ENCODE measurements around the gene COA3. TPM values are rescaled to one million over a fixed set of nuclear protein-coding genes. Genes with fewer than 3 reads are reported as not detected.
A peak's percentile ranks its signal among the peaks of the same experiment; 100 is the strongest.
"Not testable (repeated sequence)": the region's sequence is repeated elsewhere in the genome, so short reads cannot be mapped to it uniquely, and the experiment has no call there.

Gene COA3
- polyA plus RNA-seq, 5 donors = 83.6 to 96.6 (median 86.7) TPM

DNA sequence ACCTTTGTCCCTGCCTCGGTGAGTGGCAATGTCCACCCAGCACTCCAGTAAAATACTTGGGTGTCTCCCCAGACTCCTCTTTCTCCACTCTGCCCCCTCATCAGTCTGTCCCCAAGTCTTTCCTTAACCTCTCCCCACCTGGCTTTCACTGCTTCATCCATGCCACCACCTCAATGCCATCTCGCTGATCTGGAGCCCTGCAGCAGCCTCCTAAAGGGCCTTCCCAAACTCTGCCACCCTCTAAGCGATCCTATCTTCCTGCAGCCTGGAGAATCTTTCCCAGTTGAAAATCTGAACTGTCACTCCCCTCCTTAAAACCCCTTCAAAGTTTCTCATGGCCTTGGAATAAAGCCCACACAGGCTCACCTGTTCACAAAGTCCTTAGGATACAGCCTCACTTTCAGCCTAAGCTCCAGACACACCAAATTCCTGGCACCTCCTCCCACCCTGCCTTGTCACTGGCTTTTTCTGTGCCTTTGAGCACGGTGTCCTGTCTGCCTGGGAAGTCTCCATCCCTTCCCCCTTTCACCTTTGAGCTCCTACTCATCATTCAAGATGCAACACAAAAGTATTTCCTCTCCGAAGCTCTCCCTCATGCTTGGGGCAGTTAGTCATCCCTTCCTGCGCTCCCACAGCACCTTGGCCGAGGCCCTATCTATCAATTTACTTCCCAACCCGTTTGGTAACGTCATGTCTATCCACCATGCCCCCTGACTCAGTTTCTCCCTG is 15.3 kb downstream of the COA3 start:
- no peak for DNase-seq

DNA sequence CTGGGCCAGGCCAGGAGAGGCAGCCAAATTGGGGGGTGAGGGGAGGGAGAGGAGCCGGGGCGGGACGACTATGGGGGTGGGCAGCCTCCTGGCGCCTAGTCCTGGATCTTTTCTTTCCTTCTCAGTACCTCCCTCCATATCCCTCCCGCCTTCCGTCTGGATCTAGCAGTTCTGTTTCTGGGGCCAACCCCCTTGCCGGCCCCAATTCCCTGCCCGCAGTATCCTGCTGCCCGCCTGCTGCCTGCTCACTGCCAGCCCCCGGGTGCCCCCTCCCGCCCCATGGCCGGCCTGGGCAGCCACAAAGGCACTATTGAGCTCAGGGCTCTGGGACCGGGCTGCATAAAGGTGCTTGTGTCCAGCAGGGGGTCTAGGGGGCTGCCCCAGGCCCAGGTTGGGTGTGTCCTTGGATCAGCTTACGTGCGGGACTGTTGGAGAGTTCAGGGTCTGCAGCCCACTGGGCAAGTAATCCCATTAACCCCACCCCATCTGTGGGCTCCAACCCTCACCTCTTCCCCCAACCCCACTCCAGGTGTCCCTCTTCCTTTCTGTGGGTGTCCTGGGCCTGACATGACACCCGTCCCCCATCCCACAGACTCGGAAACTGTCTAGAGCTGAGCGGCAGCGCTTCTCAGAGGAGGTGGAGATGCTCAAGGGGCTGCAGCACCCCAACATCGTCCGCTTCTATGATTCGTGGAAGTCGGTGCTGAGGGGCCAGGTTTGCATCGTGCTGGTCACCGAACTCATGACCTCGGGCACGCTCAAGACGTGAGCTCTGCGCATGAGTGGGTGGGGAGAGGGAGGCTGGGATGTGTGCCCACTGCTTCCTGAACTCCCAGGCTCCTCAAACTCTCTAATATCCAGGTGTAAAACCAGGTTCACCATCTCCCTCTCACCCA is 16.1 kb downstream of the COA3 start:
- DNase-seq = no peak

GRCh38 chr17:42781639-42782165 is 16.8 kb downstream of the COA3 start:
- DNase-seq = no peak

DNA sequence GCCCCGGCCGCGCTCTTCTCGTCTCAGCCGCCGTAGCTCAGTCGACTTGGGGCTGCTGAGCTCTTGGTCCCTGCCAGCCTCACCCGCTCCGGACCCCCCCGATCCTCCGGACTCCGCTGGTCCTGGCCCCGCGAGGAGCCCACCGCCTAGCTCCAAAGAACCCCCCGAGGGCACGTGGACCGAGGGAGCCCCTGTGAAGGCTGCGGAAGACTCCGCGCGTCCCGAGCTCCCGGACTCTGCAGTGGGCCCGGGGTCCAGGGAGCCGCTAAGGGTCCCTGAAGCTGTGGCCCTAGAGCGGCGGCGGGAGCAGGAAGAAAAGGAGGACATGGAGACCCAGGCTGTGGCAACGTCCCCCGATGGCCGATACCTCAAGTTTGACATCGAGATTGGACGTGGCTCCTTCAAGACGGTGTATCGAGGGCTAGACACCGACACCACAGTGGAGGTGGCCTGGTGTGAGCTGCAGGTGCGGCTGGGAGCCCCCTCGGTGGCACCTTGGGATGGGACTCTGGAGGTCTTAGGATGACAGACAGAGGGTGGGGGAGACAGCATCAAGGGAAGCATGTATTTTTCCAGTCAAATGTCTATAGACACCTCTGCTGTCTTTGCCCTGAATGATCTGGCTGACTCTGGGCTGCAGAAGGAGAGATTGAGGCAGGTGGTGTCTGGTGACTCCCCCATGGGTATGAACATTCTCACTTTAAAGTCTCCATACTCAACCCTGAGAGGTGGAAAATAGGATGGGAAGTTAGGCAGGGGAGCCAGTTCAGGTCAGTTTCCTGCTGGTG is 17.5 kb downstream of the COA3 start:
- no peak for DNase-seq

DNA sequence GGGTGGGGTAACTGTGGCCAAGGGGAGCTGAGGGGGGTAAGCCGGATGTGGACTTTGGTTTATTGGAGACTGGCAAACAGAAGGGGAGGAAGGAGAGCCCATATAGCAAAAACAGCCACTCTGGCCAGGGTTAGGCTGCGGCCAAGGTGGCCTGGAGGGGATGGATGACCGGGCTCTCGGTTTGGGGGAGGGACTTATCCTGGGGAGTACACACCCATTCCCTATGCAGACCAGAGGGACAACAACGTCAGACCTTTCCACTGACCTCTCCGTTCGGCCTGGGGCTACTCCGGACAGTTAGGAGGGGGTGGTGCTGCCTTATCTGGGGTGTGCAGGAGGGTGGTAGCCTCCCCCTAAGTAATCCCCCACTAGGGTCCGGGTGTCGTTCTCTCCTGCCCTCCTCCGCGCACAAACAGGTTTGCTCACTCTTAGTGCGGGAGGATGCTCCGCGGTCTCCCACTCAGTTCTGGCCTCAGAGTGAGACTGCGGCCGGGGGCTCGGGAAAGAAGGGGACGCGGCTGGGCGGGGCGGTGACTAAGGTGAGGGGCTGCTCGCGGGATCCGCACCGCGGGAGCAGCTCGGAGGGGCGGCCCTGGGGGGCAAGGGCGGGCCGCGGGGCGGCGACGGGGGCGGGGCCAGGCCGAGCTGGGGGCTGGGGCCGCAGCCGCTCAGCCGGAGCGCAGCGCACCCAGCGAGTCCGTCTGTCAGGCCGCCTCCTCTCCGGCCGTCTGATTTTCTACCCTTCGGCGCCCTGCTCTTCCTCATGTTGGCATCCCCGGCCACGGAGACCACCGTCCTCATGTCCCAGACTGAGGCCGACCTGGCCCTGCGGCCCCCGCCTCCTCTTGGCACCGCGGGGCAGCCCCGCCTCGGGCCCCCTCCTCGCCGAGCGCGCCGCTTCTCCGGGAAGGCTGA is 18.3 kb downstream of the COA3 start, which contains the start of gene WNK4:
Gene WNK4, plus strand, starts transcription at position 675 of the 915 bp plus-strand sequence. Its CDS starts 89 bp downstream, at position 764.
- no peak for DNase-seq

- no peak for DNase-seq
Observed at GRCh38 chr17:42779304-42779935, 19.1 kb downstream of the COA3 start.

GRCh38 chr17:42778570-42778969 is 19.9 kb downstream of the COA3 start:
- no peak for DNase-seq

- no peak for DNase-seq
Observed at GRCh38 chr17:42775534-42776098, 22.9 kb downstream of the COA3 start.

DNA sequence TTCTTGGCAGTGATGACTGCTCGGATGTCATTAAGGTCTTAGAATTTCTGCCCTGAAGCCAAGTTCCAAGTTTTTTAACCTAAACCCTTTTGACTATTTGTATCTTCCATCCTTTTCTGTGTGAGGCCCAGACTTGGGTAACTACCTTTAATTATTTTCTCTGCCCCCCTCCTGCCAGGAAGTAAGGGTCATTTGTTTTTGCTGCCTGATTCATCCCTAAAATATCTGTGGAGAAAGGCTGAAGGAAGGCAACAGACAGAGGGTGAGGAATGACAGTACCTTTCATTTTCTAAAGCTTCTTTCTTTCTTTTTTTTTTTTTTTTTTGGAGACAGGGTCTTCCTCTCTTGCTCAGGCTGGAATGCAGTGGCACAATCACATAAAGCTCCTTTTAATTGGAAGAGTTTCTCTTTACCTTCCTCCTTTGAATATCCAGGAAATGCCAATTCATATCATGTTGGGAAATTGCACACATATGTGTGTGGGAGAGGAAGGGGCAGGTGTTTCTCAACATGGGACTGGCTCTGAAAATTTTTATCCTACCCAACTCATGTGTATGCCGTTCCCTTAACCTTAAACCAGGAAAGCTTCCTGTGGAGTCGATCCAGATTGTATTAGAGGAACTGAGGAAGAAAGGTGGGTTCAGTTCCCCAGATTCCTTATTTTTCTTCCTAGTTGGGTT is 24.3 kb downstream of the COA3 start:
- no peak for DNase-seq

- DNase-seq = peak; percentile 76 to 81
Observed at GRCh38 chr17:42773290-42774035, 25.0 kb downstream of the COA3 start, which contains the start of gene VPS25. Gene VPS25, plus strand, starts transcription at chr17:42773449. Its CDS starts 27 bp downstream, at chr17:42773476.

GRCh38 chr17:42772945-42773289 is 25.6 kb downstream of the COA3 start:
- DNase-seq = no peak

GRCh38 chr17:42769964-42770363 is 28.5 kb downstream of the COA3 start:
- not testable (repeated sequence) for DNase-seq

DNA sequence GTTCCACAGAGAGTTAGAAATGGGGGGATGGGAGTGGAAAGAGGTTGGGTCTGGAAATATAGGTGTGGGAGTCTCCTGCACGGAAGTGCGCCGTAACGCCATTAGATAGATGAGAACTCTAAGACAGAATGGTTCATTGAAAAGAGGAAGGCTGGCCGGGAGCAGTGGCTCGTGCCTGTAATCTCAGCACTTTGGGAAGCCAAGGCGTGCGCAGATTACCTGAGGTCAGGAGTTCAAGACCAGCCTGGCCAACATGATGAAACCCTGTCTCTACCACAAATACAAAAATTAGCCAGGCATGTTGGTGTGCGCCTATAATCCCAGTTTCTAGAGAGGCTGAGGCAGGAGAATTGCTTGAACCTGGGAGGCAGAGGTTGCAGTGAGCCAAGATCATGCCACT is 30.5 kb downstream of the COA3 start:
- not testable (repeated sequence) for DNase-seq

DNA sequence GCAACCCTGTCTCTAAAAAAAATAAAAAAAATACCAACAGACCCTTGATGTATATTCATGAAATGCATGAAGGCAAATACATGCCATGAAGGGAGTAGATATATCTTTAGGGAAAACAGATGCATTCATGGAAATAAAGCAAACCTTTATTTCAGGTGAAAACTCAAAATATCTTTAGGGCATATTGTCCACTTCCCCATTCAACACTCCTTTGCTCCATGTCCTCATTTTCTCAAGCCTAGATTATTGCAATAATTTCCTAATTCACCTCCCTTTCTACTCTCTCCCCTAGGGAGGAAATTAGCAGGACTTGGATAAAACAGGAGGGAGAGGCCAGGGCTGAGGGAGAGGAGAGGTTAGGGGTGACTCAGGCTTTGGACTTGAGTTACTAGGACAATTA is 31.0 kb downstream of the COA3 start:
- DNase-seq = no peak

- no peak for DNase-seq
Observed at GRCh38 chr17:42766124-42766523, 32.4 kb downstream of the COA3 start.

GRCh38 chr17:42761638-42762037 is 36.9 kb downstream of the COA3 start:
- no peak for DNase-seq

DNA sequence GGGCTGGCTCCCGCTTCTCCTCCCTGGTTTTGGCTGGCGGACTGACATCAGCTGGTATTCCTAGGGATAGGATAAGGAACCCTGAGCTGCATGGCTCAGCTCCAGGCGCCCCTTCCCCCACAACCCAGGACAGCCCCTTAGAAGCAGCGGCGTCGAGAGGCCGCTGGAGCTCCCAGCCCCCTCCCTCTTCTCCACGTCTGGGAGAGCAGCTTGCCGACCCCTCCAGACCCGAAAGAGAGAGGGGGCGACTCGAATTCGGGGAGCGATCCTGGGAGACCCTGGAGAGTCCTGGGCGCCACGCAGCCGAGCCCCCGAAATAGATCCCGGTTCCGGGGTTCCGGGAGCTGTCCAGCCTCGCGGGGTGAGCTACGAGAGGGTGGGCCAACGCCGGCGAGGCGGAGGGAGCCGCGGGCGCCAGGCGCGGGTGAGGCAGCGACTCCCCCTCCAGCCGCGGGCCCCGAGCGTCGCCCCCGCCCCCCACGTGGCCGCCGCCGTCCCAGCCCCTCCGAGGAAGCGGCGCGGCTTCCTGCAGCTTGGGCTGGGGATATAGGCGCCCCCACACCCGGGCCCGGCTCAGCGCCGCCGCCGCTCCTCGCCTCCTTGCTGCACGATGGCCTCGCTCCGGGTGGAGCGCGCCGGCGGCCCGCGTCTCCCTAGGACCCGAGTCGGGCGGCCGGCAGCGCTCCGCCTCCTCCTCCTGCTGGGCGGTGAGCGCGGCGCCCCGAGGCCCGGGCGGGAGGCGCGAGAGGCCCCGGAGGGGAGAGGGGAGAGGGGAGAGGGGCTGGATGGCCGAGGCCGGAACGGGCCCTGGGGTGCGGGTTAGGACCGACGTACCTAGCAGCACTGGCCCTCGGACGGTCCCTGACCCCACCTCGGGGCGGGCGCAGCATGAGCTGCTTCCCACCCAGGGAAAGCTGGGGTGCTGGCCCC is 37.6 kb downstream of the COA3 start, which contains the start of gene RAMP2:
Gene RAMP2, plus strand, starts transcription at position 576 of the 930 bp plus-strand sequence. Its CDS starts 35 bp downstream, at position 611.
- peak; percentile 49 to 50 for DNase-seq

All from right lung (tissue), 5 donors.